Stimulated activated CD8-positive, alpha-beta memory T cell treated with anti-CD3 and anti-CD28 coated beads, Interleukin-7, amount 100 ng/mL, for 4 hours (primary cell): ENCODE data around the gene BASP1.
"Not testable (repeated sequence)": the region's sequence is repeated elsewhere in the genome, so short reads cannot be mapped to it uniquely, and the experiment has no call there.

ENCODE experiments used
- DNase-seq, 2 donors: peaks; one replicate each; pipeline ENCODE4 v3.0.0-alpha.2; 2020; ENCODE audit warnings: low read depth in 2 of 2

Gene BASP1

GRCh38 chr5:17317473-17317872 is 100.0 kb downstream of the BASP1 start:
- DNase-seq, result no peak

GRCh38 chr5:17319095-17319494 is 101.7 kb downstream of the BASP1 start:
- not testable (repeated sequence) for DNase-seq

- DNase-seq, result no peak
Measured at GRCh38 chr5:17325770-17326599, 108.6 kb downstream of the BASP1 start.
